ENCODE data around the gene TRAF7. TPM values are rescaled to one million over a fixed set of nuclear protein-coding genes. Genes with fewer than 3 reads are reported as not detected.
A peak's percentile ranks its signal among the peaks of the same experiment; 100 is the strongest.

Gene TRAF7
- total and polyA plus RNA-seq, 7 donors, result 15.6 to 47.5 (median 38.6) TPM

DNA sequence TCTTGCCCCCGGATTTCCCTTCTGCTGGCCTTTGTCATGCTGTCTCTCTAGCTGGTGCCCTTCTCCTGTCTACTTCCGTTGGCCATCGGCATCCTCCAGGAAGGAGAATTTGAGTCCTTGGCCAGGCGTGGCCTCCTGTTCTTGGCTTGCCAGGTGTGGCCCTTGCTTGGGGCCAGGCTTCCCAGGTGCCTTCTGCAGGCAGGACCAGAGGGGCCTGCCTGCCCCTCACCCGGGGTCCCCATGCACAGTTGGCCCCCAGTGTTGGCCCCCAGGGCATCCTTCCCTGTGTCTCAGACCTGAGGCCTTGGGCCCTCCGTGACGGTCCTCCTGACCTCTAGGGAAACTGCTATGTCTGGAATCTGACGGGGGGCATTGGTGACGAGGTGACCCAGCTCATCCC lies 52.3 kb downstream of the TRAF7 start:
- ATAC-seq (no peak), DNase-seq (no peak)
- H3K4me1 ChIP-seq, result peaks cover 49% of the 10 kb centered on the region

DNA sequence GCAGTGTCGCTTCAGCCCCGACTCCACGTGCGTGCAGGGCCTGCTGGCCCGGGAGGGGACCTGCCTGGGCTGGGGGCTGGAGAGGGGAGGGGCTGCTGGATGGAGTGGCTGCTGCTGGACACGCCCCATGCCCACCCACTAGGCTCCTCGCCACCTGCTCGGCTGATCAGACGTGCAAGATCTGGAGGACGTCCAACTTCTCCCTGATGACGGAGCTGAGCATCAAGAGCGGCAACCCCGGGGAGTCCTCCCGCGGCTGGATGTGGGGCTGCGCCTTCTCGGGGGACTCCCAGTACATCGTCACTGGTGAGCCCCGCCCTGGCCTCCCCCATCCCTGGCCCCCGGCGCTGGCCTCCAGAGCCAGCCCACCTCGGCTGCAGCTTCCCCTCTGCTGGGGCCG lies 52.7 kb downstream of the TRAF7 start:
- ATAC-seq, result no peak
- Histone ChIP-seq H3K27me3 (ENCODE audit: insufficient read depth in 3 of 3, low read length in 2 of 3) (no peaks in the 10 kb centered on the region), H3K36me3 (ENCODE audit: insufficient read depth in 1 of 2, low read depth in 1 of 2) (peaks cover 0 to 38% of the 10 kb centered on the region in 2 donors), H3K9me3 (no peaks in the 10 kb centered on the region), H3K4me1 (peaks cover 53% of the 10 kb centered on the region), H3K4me3 (no peak overlapping the region), H3K27ac (no peak overlapping the region)
- intact Hi-C loops (cut with DNase I), result loop anchor here in 1 of 2 donors (5.0 kb wide), 1 partner anchor 51 kb away; the partner anchor contains the start of gene TRAF7
- no peak for DNase-seq
- TF ChIP-seq, protein P1, sequence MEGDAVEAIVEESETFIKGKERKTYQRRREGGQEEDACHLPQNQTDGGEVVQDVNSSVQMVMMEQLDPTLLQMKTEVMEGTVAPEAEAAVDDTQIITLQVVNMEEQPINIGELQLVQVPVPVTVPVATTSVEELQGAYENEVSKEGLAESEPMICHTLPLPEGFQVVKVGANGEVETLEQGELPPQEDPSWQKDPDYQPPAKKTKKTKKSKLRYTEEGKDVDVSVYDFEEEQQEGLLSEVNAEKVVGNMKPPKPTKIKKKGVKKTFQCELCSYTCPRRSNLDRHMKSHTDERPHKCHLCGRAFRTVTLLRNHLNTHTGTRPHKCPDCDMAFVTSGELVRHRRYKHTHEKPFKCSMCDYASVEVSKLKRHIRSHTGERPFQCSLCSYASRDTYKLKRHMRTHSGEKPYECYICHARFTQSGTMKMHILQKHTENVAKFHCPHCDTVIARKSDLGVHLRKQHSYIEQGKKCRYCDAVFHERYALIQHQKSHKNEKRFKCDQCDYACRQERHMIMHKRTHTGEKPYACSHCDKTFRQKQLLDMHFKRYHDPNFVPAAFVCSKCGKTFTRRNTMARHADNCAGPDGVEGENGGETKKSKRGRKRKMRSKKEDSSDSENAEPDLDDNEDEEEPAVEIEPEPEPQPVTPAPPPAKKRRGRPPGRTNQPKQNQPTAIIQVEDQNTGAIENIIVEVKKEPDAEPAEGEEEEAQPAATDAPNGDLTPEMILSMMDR (IDR thresholded peaks at IDR 0.05), result no peak
- 72 to 75% (median 74%) methylated on average over 19 to 23 of the region's 23 CpGs for WGBS, 3 donors

More for the DNA sequence above, 52.3 kb downstream of the TRAF7 start:
- TF ChIP-seq, protein P1 (IDR thresholded peaks at IDR 0.05), result no peak
- Histone ChIP-seq H3K27me3 (ENCODE audit: insufficient read depth in 3 of 3, low read length in 2 of 3) (no peaks in the 10 kb centered on the region), H3K27ac (peak overlapping the region; percentile 16), H3K9me3 (no peaks in the 10 kb centered on the region), H3K4me3 (no peak overlapping the region), H3K36me3 (ENCODE audit: insufficient read depth in 1 of 2, low read depth in 1 of 2) (peaks cover 0 to 38% of the 10 kb centered on the region in 2 donors)
- 78 to 89% (median 86%) methylated on average over 9 of the region's 9 CpGs for WGBS, 3 donors
- intact Hi-C loops (cut with DNase I), result loop anchor here in 1 of 2 donors (5.0 kb wide), 1 partner anchor 51 kb away; the partner anchor contains the start of gene TRAF7

GRCh38 chr16:2208772-2209171 lies 53.2 kb downstream of the TRAF7 start:
- Histone ChIP-seq H3K27ac (no peak overlapping the region), H3K36me3 (ENCODE audit: insufficient read depth in 1 of 2, low read depth in 1 of 2) (peaks cover 0 to 38% of the 10 kb centered on the region in 2 donors), H3K4me3 (no peak overlapping the region), H3K9me3 (no peaks in the 10 kb centered on the region), H3K4me1 (peaks cover 58% of the 10 kb centered on the region), H3K27me3 (ENCODE audit: insufficient read depth in 3 of 3, low read length in 2 of 3) (no peaks in the 10 kb centered on the region)
- TF ChIP-seq, protein P1 (IDR thresholded peaks at IDR 0.05), result no peak
- 81 to 82% (median 81%) methylated on average over 7 to 9 of the region's 9 CpGs for WGBS, 3 donors
- intact Hi-C loops (cut with DNase I), result loop anchor here in 1 of 2 donors (5.0 kb wide), 1 partner anchor 51 kb away; the partner anchor contains the start of gene TRAF7
- ATAC-seq (no peak), DNase-seq (no peak)

- peak overlapping the region; percentile 90 for H3K27ac ChIP-seq
- no peaks in the 10 kb centered on the region for H3K9me3 ChIP-seq
- whole genome bisulfite sequencing, 3 donors, result 78 to 82% (median 80%) methylated on average over 25 to 29 of the region's 29 CpGs
- H3K36me3 ChIP-seq (ENCODE audit: insufficient read depth in 1 of 2, low read depth in 1 of 2), result peaks cover 0 to 38% of the 10 kb centered on the region in 2 donors
- TF ChIP-seq, protein P1 (IDR thresholded peaks at IDR 0.05), result no peak
- no peak overlapping the region for H3K4me3 ChIP-seq
- intact Hi-C loops (cut with DNase I), result loop anchor here in 1 of 2 donors (5.0 kb wide), 1 partner anchor 52 kb away; the partner anchor contains the start of gene TRAF7
- DNase-seq (no peak), ATAC-seq (no peak)
- no peaks in the 10 kb centered on the region for H3K27me3 ChIP-seq (ENCODE audit: insufficient read depth in 3 of 3, low read length in 2 of 3)
- H3K4me1 ChIP-seq, result peaks cover 58% of the 10 kb centered on the region
Observed at GRCh38 chr16:2209258-2210008, 53.9 kb downstream of the TRAF7 start.
